ENCODE measurements around the gene PADI2.

DNA sequence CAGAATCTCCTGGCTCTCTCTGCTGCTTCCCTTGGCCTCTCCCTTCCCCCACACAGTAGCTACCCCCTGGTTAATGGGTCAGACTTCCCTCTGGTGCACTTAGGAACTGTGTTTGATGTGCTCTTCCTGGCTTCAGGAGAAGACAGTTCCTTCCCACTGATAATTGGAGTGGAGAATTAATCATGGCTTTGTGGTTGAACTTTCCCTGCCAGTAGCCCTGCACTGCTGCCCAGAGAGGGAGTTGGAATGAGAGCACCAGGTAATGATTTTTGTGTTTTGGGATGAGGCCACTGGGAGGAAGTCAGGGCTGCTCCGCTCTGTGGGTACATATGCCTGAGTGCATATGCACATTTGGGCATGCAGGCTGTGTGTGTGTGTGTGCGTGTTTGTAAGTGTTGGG lies 39.7 kb upstream of the PADI2 start:
- TF ChIP-seq BHLHE40 (IDR thresholded peaks at IDR 0.05; ENCODE audit: borderline replicate concordance): no peak
- no peak for TF ChIP-seq FOXM1 (IDR thresholded peaks at IDR 0.05; ENCODE audit: borderline replicate concordance)
- TF ChIP-seq CTBP1 (IDR thresholded peaks at IDR 0.05; ENCODE audit: borderline replicate concordance): no peak
- TF ChIP-seq SUZ12 (IDR thresholded peaks at IDR 0.05): no peak
- TF ChIP-seq L3MBTL2 (conservative IDR thresholded peaks at IDR 0.05): no peak
- no peak for TF ChIP-seq HDGF (IDR thresholded peaks at IDR 0.05; ENCODE audit: borderline replicate concordance)
